Measurements from ENCODE around the gene TLK2.
"Not testable (repeated sequence)": the region's sequence is repeated elsewhere in the genome, so short reads cannot be mapped to it uniquely, and the experiment has no call there.

The TLK2 gene

GRCh38 chr17:62596662-62597061 is 118.0 kb downstream of the TLK2 start:
- Histone ChIP-seq H3K36me3 (ENCODE audit: control insufficient read depth, insufficient read depth, low read length) (peaks cover 50% of the 10 kb centered on the region), H3K27me3 (replicated peaks; ENCODE audit: control insufficient read depth, insufficient read depth, low read length, poor library complexity, severe bottlenecking) (no peaks in the 10 kb centered on the region), H3K4me1 (ENCODE audit: control insufficient read depth, insufficient read depth, low read length, poor library complexity, severe bottlenecking) (no peaks in the 10 kb centered on the region), H3K4me3 (ENCODE audit: insufficient read depth, low read depth, low read length, poor library complexity, severe bottlenecking) (no peak overlapping the region), H3K9me3 (ENCODE audit: control insufficient read depth, low read length) (no peaks in the 10 kb centered on the region), H3K27ac (ENCODE audit: insufficient read depth, low read length, poor library complexity, severe bottlenecking) (no peak overlapping the region)
- DNase-seq, result no peak

GRCh38 chr17:62597150-62597549 is 118.5 kb downstream of the TLK2 start:
- Histone ChIP-seq H3K9me3 (ENCODE audit: control insufficient read depth, low read length) (no peaks in the 10 kb centered on the region), H3K4me1 (ENCODE audit: control insufficient read depth, insufficient read depth, low read length, poor library complexity, severe bottlenecking) (no peaks in the 10 kb centered on the region), H3K36me3 (ENCODE audit: control insufficient read depth, insufficient read depth, low read length) (peaks cover 54% of the 10 kb centered on the region), H3K27me3 (replicated peaks; ENCODE audit: control insufficient read depth, insufficient read depth, low read length, poor library complexity, severe bottlenecking) (no peaks in the 10 kb centered on the region), H3K4me3 (ENCODE audit: insufficient read depth, low read depth, low read length, poor library complexity, severe bottlenecking) (no peak overlapping the region), H3K27ac (ENCODE audit: insufficient read depth, low read length, poor library complexity, severe bottlenecking) (no peak overlapping the region)
- no peak for DNase-seq

GRCh38 chr17:62597920-62598319 is 119.3 kb downstream of the TLK2 start:
- no peaks in the 10 kb centered on the region for H3K4me1 ChIP-seq (ENCODE audit: control insufficient read depth, insufficient read depth, low read length, poor library complexity, severe bottlenecking)
- H3K36me3 ChIP-seq (ENCODE audit: control insufficient read depth, insufficient read depth, low read length), result peaks cover 62% of the 10 kb centered on the region
- DNase-seq, result no peak
- no peaks in the 10 kb centered on the region for H3K27me3 ChIP-seq (replicated peaks; ENCODE audit: control insufficient read depth, insufficient read depth, low read length, poor library complexity, severe bottlenecking)
- H3K4me3 ChIP-seq (ENCODE audit: insufficient read depth, low read depth, low read length, poor library complexity, severe bottlenecking), result no peak overlapping the region
- no peaks in the 10 kb centered on the region for H3K9me3 ChIP-seq (ENCODE audit: control insufficient read depth, low read length)
- H3K27ac ChIP-seq (ENCODE audit: insufficient read depth, low read length, poor library complexity, severe bottlenecking), result no peak overlapping the region

- no peak overlapping the region for H3K27ac ChIP-seq (ENCODE audit: insufficient read depth, low read length, poor library complexity, severe bottlenecking)
- no peak for DNase-seq
- peaks cover 69% of the 10 kb centered on the region for H3K36me3 ChIP-seq (ENCODE audit: control insufficient read depth, insufficient read depth, low read length)
- no peaks in the 10 kb centered on the region for H3K4me1 ChIP-seq (ENCODE audit: control insufficient read depth, insufficient read depth, low read length, poor library complexity, severe bottlenecking)
- H3K4me3 ChIP-seq (ENCODE audit: insufficient read depth, low read depth, low read length, poor library complexity, severe bottlenecking), result no peak overlapping the region
- no peaks in the 10 kb centered on the region for H3K27me3 ChIP-seq (replicated peaks; ENCODE audit: control insufficient read depth, insufficient read depth, low read length, poor library complexity, severe bottlenecking)
- no peaks in the 10 kb centered on the region for H3K9me3 ChIP-seq (ENCODE audit: control insufficient read depth, low read length)
Measured at GRCh38 chr17:62599964-62600657, 121.5 kb downstream of the TLK2 start.

- Histone ChIP-seq H3K4me3 (ENCODE audit: insufficient read depth, low read depth, low read length, poor library complexity, severe bottlenecking) (no peak overlapping the region), H3K4me1 (ENCODE audit: control insufficient read depth, insufficient read depth, low read length, poor library complexity, severe bottlenecking) (no peaks in the 10 kb centered on the region), H3K27ac (ENCODE audit: insufficient read depth, low read length, poor library complexity, severe bottlenecking) (no peak overlapping the region), H3K27me3 (replicated peaks; ENCODE audit: control insufficient read depth, insufficient read depth, low read length, poor library complexity, severe bottlenecking) (no peaks in the 10 kb centered on the region), H3K9me3 (ENCODE audit: control insufficient read depth, low read length) (no peaks in the 10 kb centered on the region), H3K36me3 (ENCODE audit: control insufficient read depth, insufficient read depth, low read length) (peaks cover 65% of the 10 kb centered on the region)
- DNase-seq, result no peak
Measured at GRCh38 chr17:62600805-62601204, 122.2 kb downstream of the TLK2 start.

GRCh38 chr17:62601471-62601870 is 122.8 kb downstream of the TLK2 start:
- no peak overlapping the region for H3K27ac ChIP-seq (ENCODE audit: insufficient read depth, low read length, poor library complexity, severe bottlenecking)
- H3K27me3 ChIP-seq (replicated peaks; ENCODE audit: control insufficient read depth, insufficient read depth, low read length, poor library complexity, severe bottlenecking), result no peaks in the 10 kb centered on the region
- H3K9me3 ChIP-seq (ENCODE audit: control insufficient read depth, low read length), result no peaks in the 10 kb centered on the region
- H3K4me3 ChIP-seq (ENCODE audit: insufficient read depth, low read depth, low read length, poor library complexity, severe bottlenecking), result no peak overlapping the region
- H3K36me3 ChIP-seq (ENCODE audit: control insufficient read depth, insufficient read depth, low read length), result peaks cover 65% of the 10 kb centered on the region
- no peak for DNase-seq
- no peaks in the 10 kb centered on the region for H3K4me1 ChIP-seq (ENCODE audit: control insufficient read depth, insufficient read depth, low read length, poor library complexity, severe bottlenecking)

GRCh38 chr17:62603783-62604182 is 125.2 kb downstream of the TLK2 start:
- not testable (repeated sequence) for DNase-seq; H3K27me3 ChIP-seq (replicated peaks; ENCODE audit: control insufficient read depth, insufficient read depth, low read length, poor library complexity, severe bottlenecking); H3K4me3 ChIP-seq (ENCODE audit: insufficient read depth, low read depth, low read length, poor library complexity, severe bottlenecking); H3K27ac ChIP-seq (ENCODE audit: insufficient read depth, low read length, poor library complexity, severe bottlenecking); H3K4me1 ChIP-seq (ENCODE audit: control insufficient read depth, insufficient read depth, low read length, poor library complexity, severe bottlenecking); H3K9me3 ChIP-seq (ENCODE audit: control insufficient read depth, low read length)
- peaks cover 60% of the 10 kb centered on the region for H3K36me3 ChIP-seq (ENCODE audit: control insufficient read depth, insufficient read depth, low read length)

- Histone ChIP-seq H3K27me3 (replicated peaks; ENCODE audit: control insufficient read depth, insufficient read depth, low read length, poor library complexity, severe bottlenecking) (no peaks in the 10 kb centered on the region), H3K9me3 (ENCODE audit: control insufficient read depth, low read length) (no peaks in the 10 kb centered on the region), H3K36me3 (ENCODE audit: control insufficient read depth, insufficient read depth, low read length) (peaks cover 62% of the 10 kb centered on the region), H3K4me3 (ENCODE audit: insufficient read depth, low read depth, low read length, poor library complexity, severe bottlenecking) (no peak overlapping the region), H3K4me1 (ENCODE audit: control insufficient read depth, insufficient read depth, low read length, poor library complexity, severe bottlenecking) (no peaks in the 10 kb centered on the region), H3K27ac (ENCODE audit: insufficient read depth, low read length, poor library complexity, severe bottlenecking) (no peak overlapping the region)
- DNase-seq, result no peak
Measured at GRCh38 chr17:62605588-62605987, 127.0 kb downstream of the TLK2 start.

GRCh38 chr17:62611292-62611691 is 132.7 kb downstream of the TLK2 start:
- Histone ChIP-seq H3K4me1 (ENCODE audit: control insufficient read depth, insufficient read depth, low read length, poor library complexity, severe bottlenecking) (no peaks in the 10 kb centered on the region), H3K27me3 (replicated peaks; ENCODE audit: control insufficient read depth, insufficient read depth, low read length, poor library complexity, severe bottlenecking) (no peaks in the 10 kb centered on the region), H3K4me3 (ENCODE audit: insufficient read depth, low read depth, low read length, poor library complexity, severe bottlenecking) (no peak overlapping the region), H3K27ac (ENCODE audit: insufficient read depth, low read length, poor library complexity, severe bottlenecking) (no peak overlapping the region), H3K9me3 (ENCODE audit: control insufficient read depth, low read length) (no peaks in the 10 kb centered on the region), H3K36me3 (ENCODE audit: control insufficient read depth, insufficient read depth, low read length) (peaks cover 56% of the 10 kb centered on the region)
- no peak for DNase-seq

- no peak for DNase-seq
- Histone ChIP-seq H3K9me3 (ENCODE audit: control insufficient read depth, low read length) (no peaks in the 10 kb centered on the region), H3K36me3 (ENCODE audit: control insufficient read depth, insufficient read depth, low read length) (peaks cover 56% of the 10 kb centered on the region), H3K27me3 (replicated peaks; ENCODE audit: control insufficient read depth, insufficient read depth, low read length, poor library complexity, severe bottlenecking) (no peaks in the 10 kb centered on the region), H3K27ac (ENCODE audit: insufficient read depth, low read length, poor library complexity, severe bottlenecking) (no peak overlapping the region), H3K4me1 (ENCODE audit: control insufficient read depth, insufficient read depth, low read length, poor library complexity, severe bottlenecking) (no peaks in the 10 kb centered on the region), H3K4me3 (ENCODE audit: insufficient read depth, low read depth, low read length, poor library complexity, severe bottlenecking) (no peak overlapping the region)
Measured at GRCh38 chr17:62611728-62612127, 133.1 kb downstream of the TLK2 start.
